ENCODE data around the gene MON1B. TPM values are rescaled to one million over a fixed set of nuclear protein-coding genes. Genes with fewer than 3 reads are reported as not detected.

Gene MON1B
- total and polyA plus RNA-seq, 2 of the 8 experiments (the other 6 are each of a cell fraction or from before 2014, with no cell fraction given), result 20.0 to 45.9 TPM

GRCh38 chr16:77190478-77191258 lies at the start of gene MON1B (continued):
- TF ChIP-seq CBX8 (IDR thresholded peaks at IDR 0.05; ENCODE audit: borderline replicate concordance, low read depth, low read length), result no peak
- TF ChIP-seq E2F6 (IDR thresholded peaks at IDR 0.05), result peak; percentile 50
- TF ChIP-seq KDM1A (IDR thresholded peaks at IDR 0.05; ENCODE audit: borderline replicate concordance, low read length), result no peak
- no peak for TF ChIP-seq TEAD4 (IDR thresholded peaks at IDR 0.05; ENCODE audit: low read depth, low read length)
- TF ChIP-seq EGR1 (IDR thresholded peaks at IDR 0.05; ENCODE audit: borderline replicate concordance, low read depth, low read length), result peak; percentile 82
- TF ChIP-seq KDM5A (IDR thresholded peaks at IDR 0.05; ENCODE audit: low read length), result no peak
- TF ChIP-seq NRF1 (IDR thresholded peaks at IDR 0.05; ENCODE audit: low read depth, low read length), result no peak
- peak; percentile 81 for TF ChIP-seq TAF1 (IDR thresholded peaks at IDR 0.05; ENCODE audit: low read depth, low read length)
- no peak for TF ChIP-seq GTF2F1 (IDR thresholded peaks at IDR 0.05; ENCODE audit: borderline replicate concordance, low read depth, low read length)
- no peak for TF ChIP-seq FOSL1 (IDR thresholded peaks at IDR 0.05; ENCODE audit: insufficient read depth, low read depth, low read length)
- no peak for TF ChIP-seq RNF2 (IDR thresholded peaks at IDR 0.05; ENCODE audit: borderline replicate concordance, low read depth, low read length, missing control alignments, poor library complexity, severe bottlenecking)
- TF ChIP-seq RXRA (IDR thresholded peaks at IDR 0.05; ENCODE audit: insufficient read depth, low read depth, low read length), result no peak
- no peak for TF ChIP-seq TCF12 (IDR thresholded peaks at IDR 0.05; ENCODE audit: low read depth, low read length)
- TF ChIP-seq HDAC2 (IDR thresholded peaks at IDR 0.05; ENCODE audit: borderline replicate concordance in 1 of 2, low read depth in 2 of 2, low read length in 2 of 2), result no peak
- no peak for TF ChIP-seq POU5F1 (IDR thresholded peaks at IDR 0.05; ENCODE audit: low read depth, low read length)
- no peak for TF ChIP-seq CHD1 (IDR thresholded peaks at IDR 0.05; ENCODE audit: low read depth, low read length)
- TF ChIP-seq SIRT6 (IDR thresholded peaks at IDR 0.05; ENCODE audit: low read length), result no peak
- no peak for TF ChIP-seq ATF3 (IDR thresholded peaks at IDR 0.05; ENCODE audit: insufficient read depth, low read depth, low read length)
